Transverse colon (tissue), 4 donors: ENCODE data around the gene DNAH5.

Experiments
- CTCF ChIP-seq, 5 experiments: fragments of 200-600 bp in 3 of 5; fragments of 450-650 bp in 2 of 5; sonication (generic) in 3 of 5; IDR thresholded peaks; 1 replicate in 2 of 5; 2 replicates in 3 of 5; pipeline ENCODE4 v1.5.1; 2016 to 2017; ENCODE audit warnings: antibody characterized with exemption in 5 of 5, inconsistent platforms in 3 of 5, mild to moderate bottlenecking in 2 of 5, moderate library complexity in 1 of 5
- EP300 ChIP-seq: sonication (generic); formaldehyde crosslinking; IDR thresholded peaks from one replicate; pipeline ENCODE4 v1.6.1; 2017; ENCODE audit warnings: antibody characterized with exemption, low read depth
- POLR2A ChIP-seq: fragments of 450-650 bp; IDR thresholded peaks from one replicate; pipeline ENCODE4 v1.6.1; 2016; ENCODE audit warnings: antibody characterized with exemption, mild to moderate bottlenecking, moderate library complexity
- POLR2AphosphoS5 ChIP-seq, 3 donors: sonication (generic); formaldehyde crosslinking; IDR thresholded peaks; one replicate each; pipeline ENCODE4 v1.6.1; 2016; ENCODE audit warnings: antibody characterized with exemption in 3 of 3

- TF ChIP-seq POLR2AphosphoS5 (IDR thresholded peaks at IDR 0.05) (no peak), POLR2A (no peak), CTCF (IDR thresholded peaks at IDR 0.05) (no peak), EP300 (no peak)
Observed at GRCh38 chr5:13773649-13774048, 170.8 kb downstream of the DNAH5 start.
